Endothelial cell (in vitro differentiated cells): Measurements from ENCODE around the gene ABHD4. TPM values are rescaled to one million over a fixed set of nuclear protein-coding genes. Genes with fewer than 3 reads are reported as not detected.

ENCODE experiments used
- DNase-seq: peaks from one replicate; pipeline ENCODE4 v3.0.0; 2021; ENCODE audit warnings: low spot score
- H3K27ac Mint-ChIP-seq: one replicate; pipeline ENCODE4 v1.8.0; 2021; ENCODE audit warnings: mixed read lengths, inconsistent platforms; ENCODE audit not compliant: unreplicated experiment
- H3K27me3 Mint-ChIP-seq: one replicate; pipeline ENCODE4 v1.8.0; 2021; ENCODE audit warnings: mild to moderate bottlenecking, moderate library complexity, mixed read lengths, inconsistent platforms; ENCODE audit not compliant: unreplicated experiment
- H3K36me3 Mint-ChIP-seq: one replicate; pipeline ENCODE4 v1.8.0; 2021; ENCODE audit warnings: mild to moderate bottlenecking, low read depth, mixed read lengths, inconsistent platforms; ENCODE audit not compliant: unreplicated experiment
- H3K4me1 Mint-ChIP-seq: one replicate; pipeline ENCODE4 v1.8.0; 2021; ENCODE audit warnings: mild to moderate bottlenecking, mixed read lengths, inconsistent platforms; ENCODE audit not compliant: unreplicated experiment
- H3K4me3 Mint-ChIP-seq: one replicate; pipeline ENCODE4 v1.8.0; 2021; ENCODE audit warnings: mild to moderate bottlenecking, mixed read lengths, inconsistent platforms; ENCODE audit not compliant: unreplicated experiment
- H3K9me3 Mint-ChIP-seq: one replicate; pipeline ENCODE4 v1.8.0; 2021; ENCODE audit warnings: mixed read lengths, inconsistent platforms; ENCODE audit not compliant: unreplicated experiment
- CTCF ChIP-seq: fragments of 200-600 bp; sonication (generic); IDR thresholded peaks from one replicate; pipeline ENCODE4 v1.5.0; 2021; ENCODE audit warnings: antibody characterized with exemption; ENCODE audit not compliant: unreplicated experiment
- total RNA-seq: library from RNA; stranded (reverse); fragmentation: NEBNext Ultra II Directional; extraction: Animal tissue kit (Norgen Biotek cat#: 25700); gene quantifications from one replicate; pipeline ENCODE4 v1.2.1, GENCODE V29; 2021; ENCODE audit not compliant: unreplicated experiment

The ABHD4 gene
- total RNA-seq, 1 donor from 2014 or later: 77.7 TPM

GRCh38 chr14:22589096-22589839 lies 8.8 kb upstream of the ABHD4 start, which contains the start of gene DAD1:
DAD1 (minus strand) TSS chr14:22589224; CDS start chr14:22589157, 67 bp downstream.
- Mint-ChIP-seq H3K4me3 (peak within 1 kb of the TSS; percentile 99), H3K36me3 (peaks cover 12% of the 10 kb centered on the region), H3K4me1 (peaks cover 65% of the 10 kb centered on the region), H3K9me3 (no peaks in the 10 kb centered on the region), H3K27ac (peak within 1 kb of the TSS; percentile 100), H3K27me3 (peaks cover 14% of the 10 kb centered on the region)
- DNase-seq: peak; percentile 100
- no peak for TF ChIP-seq CTCF

GRCh38 chr14:22593189-22593588 lies 4.9 kb upstream of the ABHD4 start:
- no peak for DNase-seq
- Mint-ChIP-seq H3K4me1 (peaks cover 41% of the 10 kb centered on the region), H3K27ac (no peak overlapping the region), H3K36me3 (no peaks in the 10 kb centered on the region), H3K27me3 (peaks cover 10% of the 10 kb centered on the region), H3K9me3 (no peaks in the 10 kb centered on the region), H3K4me3 (no peak overlapping the region)
- TF ChIP-seq CTCF: no peak

GRCh38 chr14:22593601-22594000 lies 4.5 kb upstream of the ABHD4 start:
- DNase-seq: no peak
- Mint-ChIP-seq H3K4me1 (peaks cover 42% of the 10 kb centered on the region), H3K4me3 (no peak overlapping the region), H3K27me3 (peaks cover 7% of the 10 kb centered on the region), H3K36me3 (no peaks in the 10 kb centered on the region), H3K27ac (no peak overlapping the region), H3K9me3 (no peaks in the 10 kb centered on the region)
- TF ChIP-seq CTCF: no peak

- no peak for DNase-seq
- H3K4me3 Mint-ChIP-seq: no peak overlapping the region
- H3K36me3 Mint-ChIP-seq: no peaks in the 10 kb centered on the region
- H3K27me3 Mint-ChIP-seq: peaks cover 7% of the 10 kb centered on the region
- TF ChIP-seq CTCF: no peak
- no peaks in the 10 kb centered on the region for H3K9me3 Mint-ChIP-seq
- H3K4me1 Mint-ChIP-seq: peaks cover 44% of the 10 kb centered on the region
- no peak overlapping the region for H3K27ac Mint-ChIP-seq
Measured at GRCh38 chr14:22594156-22594716, 3.9 kb upstream of the ABHD4 start.

- Mint-ChIP-seq H3K27ac (no peak overlapping the region), H3K9me3 (no peaks in the 10 kb centered on the region), H3K4me1 (peaks cover 51% of the 10 kb centered on the region), H3K4me3 (no peak overlapping the region), H3K36me3 (peaks cover 5% of the 10 kb centered on the region), H3K27me3 (peaks cover 2% of the 10 kb centered on the region)
- TF ChIP-seq CTCF: no peak
- DNase-seq: no peak
Measured at GRCh38 chr14:22596354-22596879, 1.7 kb upstream of the ABHD4 start.
